WTC11 (cell line): ENCODE measurements around the gene TMEM231. TPM values are rescaled to one million over a fixed set of nuclear protein-coding genes. Genes with fewer than 3 reads are reported as not detected.

Experiments used
- ATAC-seq: fragments of 200-7000 bp; cut with Tn5 transposase; 2 replicates; pipeline ENCODE4 v1.10.0; 2021; ENCODE audit warnings: mild to moderate bottlenecking, moderate library complexity
- CTCF ChIA-PET: fragments of 300-600 bp; sonication (Branson Sonifier 250); formaldehyde crosslinking; loops from one replicate; lab custom pipeline; 2021; ENCODE audit warnings: antibody characterized with exemption; lab: Charles Lee
- POLR2A ChIA-PET: fragments of 350-600 bp; sonication (Branson Sonifier 250); formaldehyde crosslinking; loops from one replicate; lab custom pipeline; 2021; ENCODE audit warnings: antibody characterized with exemption; lab: Charles Lee
- DNase-seq: peaks from one replicate; pipeline ENCODE4 v3.0.0; 2021; ENCODE audit warnings: low spot score
- H3K27ac Mint-ChIP-seq: 2 replicates; pipeline ENCODE4 v1.8.0; 2021; ENCODE audit warnings: mixed read lengths
- H3K27me3 Mint-ChIP-seq: 2 replicates; pipeline ENCODE4 v1.8.0; 2021; ENCODE audit warnings: low read depth, mild to moderate bottlenecking, moderate library complexity, mixed read lengths
- H3K36me3 Mint-ChIP-seq: 2 replicates; pipeline ENCODE4 v1.8.0; 2021; ENCODE audit warnings: mixed read lengths
- H3K4me1 Mint-ChIP-seq: 2 replicates; pipeline ENCODE4 v1.8.0; 2022; ENCODE audit warnings: mixed read lengths
- H3K4me3 Mint-ChIP-seq: 2 replicates; pipeline ENCODE4 v1.8.0; 2021; ENCODE audit warnings: mild to moderate bottlenecking, moderate library complexity, mixed read lengths
- H3K9me3 Mint-ChIP-seq: 2 replicates; pipeline ENCODE4 v1.8.0; 2021; ENCODE audit warnings: mixed read lengths
- ARID4B ChIP-seq: sonication (generic); formaldehyde crosslinking; IDR thresholded peaks from 2 replicates; pipeline ENCODE4 v1.8.0; 2023; ENCODE audit warnings: missing genetic modification reagents, mild to moderate bottlenecking, borderline replicate concordance
- E2F5 ChIP-seq: sonication (generic); formaldehyde crosslinking; IDR thresholded peaks from 2 replicates; pipeline ENCODE4 v1.8.1; 2022; ENCODE audit warnings: mild to moderate bottlenecking, moderate library complexity, missing genetic modification reagents
- ELF4 ChIP-seq: sonication (generic); formaldehyde crosslinking; IDR thresholded peaks from 2 replicates; pipeline ENCODE4 v1.8.1; 2022; ENCODE audit warnings: low read depth, mild to moderate bottlenecking, moderate library complexity, missing genetic modification reagents
- FOXK1 ChIP-seq: sonication (generic); formaldehyde crosslinking; IDR thresholded peaks from 2 replicates; pipeline ENCODE4 v1.8.0; 2022; ENCODE audit warnings: mild to moderate bottlenecking, moderate library complexity, missing genetic modification reagents
- FOXP1 ChIP-seq: sonication (generic); formaldehyde crosslinking; IDR thresholded peaks from 2 replicates; pipeline ENCODE4 v1.8.0; 2022; ENCODE audit warnings: missing genetic modification reagents, mild to moderate bottlenecking, moderate library complexity, borderline replicate concordance
- GTF2I ChIP-seq: fragments of 250-450 bp; sonication (Bioruptor Pico); conservative IDR thresholded peaks from 2 replicates; pipeline ENCODE4 v1.4.0; 2021; ENCODE audit warnings: mild to moderate bottlenecking
- KAT7 ChIP-seq: sonication (generic); formaldehyde crosslinking; IDR thresholded peaks from 2 replicates; pipeline ENCODE4 v1.8.1; 2023; ENCODE audit warnings: missing genetic modification reagents, mild to moderate bottlenecking, borderline replicate concordance
- MXD4 ChIP-seq: fragments of 250-450 bp; sonication (Bioruptor Pico); IDR thresholded peaks from 2 replicates; pipeline ENCODE4 v1.8.0; 2021; ENCODE audit warnings: mild to moderate bottlenecking, moderate library complexity, borderline replicate concordance
- TEAD1 ChIP-seq: sonication (generic); formaldehyde crosslinking; IDR thresholded peaks from 2 replicates; pipeline ENCODE4 v1.8.0; 2022; ENCODE audit warnings: mild to moderate bottlenecking, missing genetic modification reagents
- TP53 ChIP-seq: sonication (generic); formaldehyde crosslinking; IDR thresholded peaks from 2 replicates; pipeline ENCODE4 v1.8.1; 2023; ENCODE audit warnings: mild to moderate bottlenecking, missing genetic modification reagents
- ZNF219 ChIP-seq: sonication (generic); formaldehyde crosslinking; IDR thresholded peaks from 2 replicates; pipeline ENCODE4 v1.8.0; 2023; ENCODE audit warnings: missing genetic modification reagents, mild to moderate bottlenecking, borderline replicate concordance
- ZNF512 ChIP-seq: sonication (generic); formaldehyde crosslinking; IDR thresholded peaks from 2 replicates; pipeline ENCODE4 v1.8.1; 2022; ENCODE audit warnings: missing genetic modification reagents, borderline replicate concordance
- total RNA-seq: library from RNA; stranded (reverse); gene quantifications from 3 replicates; pipeline ENCODE4 v1.2.3, GENCODE V29; 2021
- TF ChIP-seq, protein P1 (sequence below): sonication (generic); formaldehyde crosslinking; IDR thresholded peaks from 2 replicates; pipeline ENCODE4 v1.8.0; 2022; ENCODE audit warnings: mild to moderate bottlenecking, missing genetic modification reagents
- TF ChIP-seq, protein P2 (sequence below): fragments of 200-600 bp; IDR thresholded peaks from 2 replicates; pipeline ENCODE4 v1.8.0; 2022; ENCODE audit warnings: antibody characterized with exemption
- TF ChIP-seq, protein P3 (sequence below): sonication (generic); formaldehyde crosslinking; IDR thresholded peaks from 2 replicates; pipeline ENCODE4 v1.8.0; 2022; ENCODE audit warnings: mild to moderate bottlenecking, missing genetic modification reagents

Gene TMEM231
- total RNA-seq, 1 experiment from 2014 or later, result 12.0 TPM

- TF ChIP-seq ARID4B (CRISPR knock-in tag), result no peak
- TF ChIP-seq, all 79 proteins: peak for 0
Observed at GRCh38 chr16:75535211-75535843, 20.7 kb downstream of the TMEM231 start (continued).

- H3K4me1 Mint-ChIP-seq, result no peaks in the 10 kb centered on the region
- no peak for ATAC-seq
- TF ChIP-seq MXD4 (no peak), ELF4 (CRISPR knock-in tag) (no peak), FOXK1 (no peak), TP53 (CRISPR knock-in tag) (no peak), ZNF512 (CRISPR knock-in tag) (no peak), E2F5 (CRISPR knock-in tag) (no peak), FOXP1 (CRISPR knock-in tag) (no peak), KAT7 (no peak), ZNF219 (CRISPR knock-in tag) (no peak), GTF2I (CRISPR knock-in tag) (no peak), TEAD1 (CRISPR knock-in tag) (no peak)
- TF ChIP-seq, protein P1, sequence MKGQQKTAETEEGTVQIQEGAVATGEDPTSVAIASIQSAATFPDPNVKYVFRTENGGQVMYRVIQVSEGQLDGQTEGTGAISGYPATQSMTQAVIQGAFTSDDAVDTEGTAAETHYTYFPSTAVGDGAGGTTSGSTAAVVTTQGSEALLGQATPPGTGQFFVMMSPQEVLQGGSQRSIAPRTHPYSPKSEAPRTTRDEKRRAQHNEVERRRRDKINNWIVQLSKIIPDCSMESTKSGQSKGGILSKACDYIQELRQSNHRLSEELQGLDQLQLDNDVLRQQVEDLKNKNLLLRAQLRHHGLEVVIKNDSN (CRISPR knock-in tag), result no peak
- TF ChIP-seq, protein P2, sequence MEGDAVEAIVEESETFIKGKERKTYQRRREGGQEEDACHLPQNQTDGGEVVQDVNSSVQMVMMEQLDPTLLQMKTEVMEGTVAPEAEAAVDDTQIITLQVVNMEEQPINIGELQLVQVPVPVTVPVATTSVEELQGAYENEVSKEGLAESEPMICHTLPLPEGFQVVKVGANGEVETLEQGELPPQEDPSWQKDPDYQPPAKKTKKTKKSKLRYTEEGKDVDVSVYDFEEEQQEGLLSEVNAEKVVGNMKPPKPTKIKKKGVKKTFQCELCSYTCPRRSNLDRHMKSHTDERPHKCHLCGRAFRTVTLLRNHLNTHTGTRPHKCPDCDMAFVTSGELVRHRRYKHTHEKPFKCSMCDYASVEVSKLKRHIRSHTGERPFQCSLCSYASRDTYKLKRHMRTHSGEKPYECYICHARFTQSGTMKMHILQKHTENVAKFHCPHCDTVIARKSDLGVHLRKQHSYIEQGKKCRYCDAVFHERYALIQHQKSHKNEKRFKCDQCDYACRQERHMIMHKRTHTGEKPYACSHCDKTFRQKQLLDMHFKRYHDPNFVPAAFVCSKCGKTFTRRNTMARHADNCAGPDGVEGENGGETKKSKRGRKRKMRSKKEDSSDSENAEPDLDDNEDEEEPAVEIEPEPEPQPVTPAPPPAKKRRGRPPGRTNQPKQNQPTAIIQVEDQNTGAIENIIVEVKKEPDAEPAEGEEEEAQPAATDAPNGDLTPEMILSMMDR, result no peak
- TF ChIP-seq, protein P3, sequence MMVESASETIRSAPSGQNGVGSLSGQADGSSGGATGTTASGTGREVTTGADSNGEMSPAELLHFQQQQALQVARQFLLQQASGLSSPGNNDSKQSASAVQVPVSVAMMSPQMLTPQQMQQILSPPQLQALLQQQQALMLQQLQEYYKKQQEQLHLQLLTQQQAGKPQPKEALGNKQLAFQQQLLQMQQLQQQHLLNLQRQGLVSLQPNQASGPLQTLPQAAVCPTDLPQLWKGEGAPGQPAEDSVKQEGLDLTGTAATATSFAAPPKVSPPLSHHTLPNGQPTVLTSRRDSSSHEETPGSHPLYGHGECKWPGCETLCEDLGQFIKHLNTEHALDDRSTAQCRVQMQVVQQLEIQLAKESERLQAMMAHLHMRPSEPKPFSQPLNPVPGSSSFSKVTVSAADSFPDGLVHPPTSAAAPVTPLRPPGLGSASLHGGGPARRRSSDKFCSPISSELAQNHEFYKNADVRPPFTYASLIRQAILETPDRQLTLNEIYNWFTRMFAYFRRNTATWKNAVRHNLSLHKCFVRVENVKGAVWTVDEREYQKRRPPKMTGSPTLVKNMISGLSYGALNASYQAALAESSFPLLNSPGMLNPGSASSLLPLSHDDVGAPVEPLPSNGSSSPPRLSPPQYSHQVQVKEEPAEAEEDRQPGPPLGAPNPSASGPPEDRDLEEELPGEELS (CRISPR knock-in tag), result no peak
- TF ChIP-seq, all 79 proteins: peak for 0
- POLR2A ChIA-PET, result interaction anchor here (1.1 kb wide), 1 partner anchor 18 kb away, joined by 3 read pairs; no protein-coding TSS in a partner anchor
- Mint-ChIP-seq H3K36me3 (no peaks in the 10 kb centered on the region), H3K9me3 (no peaks in the 10 kb centered on the region), H3K27me3 (no peaks in the 10 kb centered on the region), H3K27ac (no peak overlapping the region), H3K4me3 (no peak overlapping the region)
- DNase-seq, result no peak
- CTCF ChIA-PET, result interaction anchor here (0.8 to 4.3 kb wide), 10 partner anchors 13 to 70 kb away, joined by 3 to 34 read pairs (median 5); partner anchors contain the start of genes CHST6, TMEM170A and TMEM231
Observed at GRCh38 chr16:75534560-75535205, 21.4 kb downstream of the TMEM231 start.
